EH (cell line): ENCODE data around the gene MRPL57.
"Not testable (repeated sequence)": the region's sequence is repeated elsewhere in the genome, so short reads cannot be mapped to it uniquely, and the experiment has no call there.

Source experiments
- DNase-seq: peaks from one replicate; pipeline ENCODE4 v3.0.0-alpha.2; 2015; ENCODE audit warnings: low read depth

Gene MRPL57

GRCh38 chr13:21197606-21198225, 21.3 kb downstream of the MRPL57 start:
- DNase-seq, result not testable (repeated sequence)

GRCh38 chr13:21198391-21198790, 21.9 kb downstream of the MRPL57 start:
- not testable (repeated sequence) for DNase-seq

- DNase-seq, result not testable (repeated sequence)
These were observed 25.2 kb downstream of the MRPL57 start for GRCh38 chr13:21201456-21202190.

- DNase-seq, result no peak
These were observed 26.5 kb downstream of the MRPL57 start for GRCh38 chr13:21202767-21203531.

- DNase-seq, result no peak
These were observed 32.2 kb downstream of the MRPL57 start for GRCh38 chr13:21208652-21209154.

- DNase-seq, result no peak
These were observed 35.8 kb downstream of the MRPL57 start for GRCh38 chr13:21212138-21212775.

GRCh38 chr13:21215419-21215818, 39.0 kb downstream of the MRPL57 start:
- not testable (repeated sequence) for DNase-seq

GRCh38 chr13:21216332-21216731, 39.9 kb downstream of the MRPL57 start:
- DNase-seq, result no peak

GRCh38 chr13:21218351-21219035, 42.0 kb downstream of the MRPL57 start:
- DNase-seq, result no peak

GRCh38 chr13:21219036-21219381, 42.6 kb downstream of the MRPL57 start:
- DNase-seq, result no peak

GRCh38 chr13:21219716-21220115, 43.3 kb downstream of the MRPL57 start:
- DNase-seq, result not testable (repeated sequence)

GRCh38 chr13:21221268-21221667, 44.8 kb downstream of the MRPL57 start:
- no peak for DNase-seq

GRCh38 chr13:21225082-21225481, 48.6 kb downstream of the MRPL57 start:
- DNase-seq, result no peak

GRCh38 chr13:21225841-21226581, 49.6 kb downstream of the MRPL57 start:
- DNase-seq, result no peak

- no peak for DNase-seq
These were observed 51.5 kb downstream of the MRPL57 start for GRCh38 chr13:21227917-21228316.
